ENCODE measurements around the gene IL21R. TPM values are rescaled to one million over a fixed set of nuclear protein-coding genes. Genes with fewer than 3 reads are reported as not detected.
"Not testable (repeated sequence)": the region's sequence is repeated elsewhere in the genome, so short reads cannot be mapped to it uniquely, and the experiment has no call there.

The IL21R gene
- total RNA-seq, 2 experiments from 2014 or later = 44.4 to 45.6 TPM

GRCh38 chr16:27394516-27394915 lies 7.5 kb upstream of the IL21R start:
- peak overlapping the region; percentile 61 for H3K27ac Mint-ChIP-seq
- H3K27me3 Mint-ChIP-seq = peaks cover 3% of the 10 kb centered on the region
- peaks cover 46% of the 10 kb centered on the region for H3K9me3 Mint-ChIP-seq
- peaks cover 40% of the 10 kb centered on the region for H3K36me3 Mint-ChIP-seq (ENCODE audit: low read depth)
- H3K4me1 Mint-ChIP-seq = peaks cover 29% of the 10 kb centered on the region
- DNase-seq = no peak
- ChIA-PET CTCF (interaction anchor here (1.5 kb wide), 1 partner anchor 13 kb away, joined by 4 read pairs; no protein-coding TSS in a partner anchor), POLR2A (no interaction called here)
- H3K4me3 Mint-ChIP-seq = no peak overlapping the region

- Mint-ChIP-seq H3K4me1 (peaks cover 47% of the 10 kb centered on the region), H3K27ac (peak overlapping the region; percentile 15), H3K9me3 (peaks cover 22% of the 10 kb centered on the region), H3K36me3 (ENCODE audit: low read depth) (peaks cover 32% of the 10 kb centered on the region)
- POLR2A ChIA-PET = interaction anchor here (0.6 kb wide), 1 partner anchor 777 kb away, joined by 3 read pairs; no protein-coding TSS in a partner anchor
- DNase-seq, H3K4me3 Mint-ChIP-seq, H3K27me3 Mint-ChIP-seq: not testable (repeated sequence)
- CTCF ChIA-PET = interaction anchor here (0.7 to 1.7 kb wide), 5 partner anchors 11 to 163 kb away, joined by 3 to 4 read pairs (median 3); no protein-coding TSS in a partner anchor
Observed at GRCh38 chr16:27398341-27398893, 3.6 kb upstream of the IL21R start.

- Mint-ChIP-seq H3K27me3 (no peaks in the 10 kb centered on the region), H3K4me3 (no peak overlapping the region), H3K9me3 (peaks cover 17% of the 10 kb centered on the region), H3K27ac (peak overlapping the region; percentile 15), H3K4me1 (peaks cover 46% of the 10 kb centered on the region), H3K36me3 (ENCODE audit: low read depth) (peaks cover 35% of the 10 kb centered on the region)
- DNase-seq = no peak
- CTCF ChIA-PET = interaction anchor here (0.7 to 1.1 kb wide), 3 partner anchors 14 to 163 kb away, joined by 3 to 4 read pairs (median 3); no protein-coding TSS in a partner anchor
- POLR2A ChIA-PET = no interaction called here
Observed at GRCh38 chr16:27398894-27399853, 2.8 kb upstream of the IL21R start.

- peaks cover 44% of the 10 kb centered on the region for H3K4me1 Mint-ChIP-seq
- H3K4me3 Mint-ChIP-seq = no peak overlapping the region
- CTCF ChIA-PET = interaction anchor here (1.3 to 3.0 kb wide), 3 partner anchors 8 to 16 kb away, joined by 5 to 17 read pairs (median 8); no protein-coding TSS in a partner anchor
- no peaks in the 10 kb centered on the region for H3K27me3 Mint-ChIP-seq
- POLR2A ChIA-PET = no interaction called here
- H3K9me3 Mint-ChIP-seq = peaks cover 9% of the 10 kb centered on the region
- peaks cover 33% of the 10 kb centered on the region for H3K36me3 Mint-ChIP-seq (ENCODE audit: low read depth)
- no peak overlapping the region for H3K27ac Mint-ChIP-seq
- DNase-seq = no peak
Observed at GRCh38 chr16:27399969-27400368, 2.0 kb upstream of the IL21R start.

GRCh38 chr16:27400751-27401620 lies 988 bp upstream of the IL21R start:
- Mint-ChIP-seq H3K4me3 (peak overlapping the region; percentile 98), H3K27ac (peak overlapping the region; percentile 98), H3K36me3 (ENCODE audit: low read depth) (peaks cover 29% of the 10 kb centered on the region), H3K4me1 (peaks cover 48% of the 10 kb centered on the region), H3K9me3 (peaks cover 1% of the 10 kb centered on the region), H3K27me3 (no peaks in the 10 kb centered on the region)
- ChIA-PET CTCF (interaction anchor here (0.6 to 3.0 kb wide), 12 partner anchors 9 to 728 kb away, joined by 3 to 17 read pairs (median 4); partner anchors contain the start of gene KATNIP), POLR2A (no interaction called here)
- DNase-seq = no peak

- no peak for DNase-seq
- H3K36me3 Mint-ChIP-seq (ENCODE audit: low read depth) = peaks cover 40% of the 10 kb centered on the region
- POLR2A ChIA-PET = no interaction called here
- peak overlapping the region; percentile 98 for H3K27ac Mint-ChIP-seq
- peak overlapping the region; percentile 98 for H3K4me3 Mint-ChIP-seq
- CTCF ChIA-PET = interaction anchor here (1.0 to 3.0 kb wide), 3 partner anchors 14 to 172 kb away, joined by 4 to 17 read pairs (median 4); no protein-coding TSS in a partner anchor
- no peaks in the 10 kb centered on the region for H3K9me3 Mint-ChIP-seq
- H3K27me3 Mint-ChIP-seq = no peaks in the 10 kb centered on the region
- H3K4me1 Mint-ChIP-seq = peaks cover 63% of the 10 kb centered on the region
Observed at GRCh38 chr16:27402569-27402963, 592 bp downstream of the IL21R start.

- DNase-seq = peak; percentile 45
- H3K27ac Mint-ChIP-seq = peak overlapping the region; percentile 98
- no peaks in the 10 kb centered on the region for H3K27me3 Mint-ChIP-seq
- H3K4me1 Mint-ChIP-seq = peaks cover 67% of the 10 kb centered on the region
- CTCF ChIA-PET = interaction anchor here (0.7 to 1.3 kb wide), 4 partner anchors 18 to 173 kb away, joined by 3 to 5 read pairs (median 4); no protein-coding TSS in a partner anchor
- peaks cover 45% of the 10 kb centered on the region for H3K36me3 Mint-ChIP-seq (ENCODE audit: low read depth)
- no peaks in the 10 kb centered on the region for H3K9me3 Mint-ChIP-seq
- H3K4me3 Mint-ChIP-seq = peak overlapping the region; percentile 98
- POLR2A ChIA-PET = no interaction called here
Observed at GRCh38 chr16:27402964-27403600, 1.1 kb downstream of the IL21R start.

GRCh38 chr16:27403601-27403992 lies 1.6 kb downstream of the IL21R start:
- DNase-seq = no peak
- peaks cover 50% of the 10 kb centered on the region for H3K36me3 Mint-ChIP-seq (ENCODE audit: low read depth)

GRCh38 chr16:27404163-27404823 lies 2.3 kb downstream of the IL21R start:
- Mint-ChIP-seq H3K9me3 (no peaks in the 10 kb centered on the region), H3K36me3 (ENCODE audit: low read depth) (peaks cover 55% of the 10 kb centered on the region), H3K4me1 (peaks cover 69% of the 10 kb centered on the region), H3K27me3 (no peaks in the 10 kb centered on the region), H3K4me3 (peak overlapping the region; percentile 98), H3K27ac (peak overlapping the region; percentile 98)
- CTCF ChIA-PET = interaction anchor here (0.6 to 1.6 kb wide), 7 partner anchors 18 to 170 kb away, joined by 3 to 6 read pairs (median 5); no protein-coding TSS in a partner anchor
- POLR2A ChIA-PET = interaction anchor here (1.0 kb wide), 1 partner anchor 29 kb away, joined by 6 read pairs; no protein-coding TSS in a partner anchor
- no peak for DNase-seq

More at GRCh38 chr16:27403601-27403992, 1.6 kb downstream of the IL21R start:
- ChIA-PET CTCF (interaction anchor here (0.6 to 1.6 kb wide), 5 partner anchors 18 to 169 kb away, joined by 3 to 6 read pairs (median 5); no protein-coding TSS in a partner anchor), POLR2A (no interaction called here)
- Mint-ChIP-seq H3K4me1 (peaks cover 71% of the 10 kb centered on the region), H3K4me3 (peak overlapping the region; percentile 98), H3K27ac (peak overlapping the region; percentile 98), H3K27me3 (no peaks in the 10 kb centered on the region), H3K9me3 (no peaks in the 10 kb centered on the region)

- Mint-ChIP-seq H3K4me1 (peaks cover 73% of the 10 kb centered on the region), H3K27ac (peak overlapping the region; percentile 71), H3K4me3 (peak overlapping the region; percentile 98), H3K27me3 (no peaks in the 10 kb centered on the region), H3K9me3 (no peaks in the 10 kb centered on the region), H3K36me3 (ENCODE audit: low read depth) (peaks cover 69% of the 10 kb centered on the region)
- ChIA-PET CTCF (interaction anchor here (0.7 to 4.2 kb wide), 11 partner anchors 10 to 164 kb away, joined by 3 to 14 read pairs (median 5); no protein-coding TSS in a partner anchor), POLR2A (interaction anchor here (1.0 kb wide), 1 partner anchor 170 kb away, joined by 3 read pairs; no protein-coding TSS in a partner anchor)
- DNase-seq = peak; percentile 46
Observed at GRCh38 chr16:27405546-27406451, 3.8 kb downstream of the IL21R start.

Measured in activated CD4-positive, alpha-beta T cell treated with anti-CD3 and anti-CD28 coated beads, Interleukin-2, amount 10 ng/mL, durations not matched to agents 7 days and 5 days (primary cell).